Measurements from ENCODE around the gene ULK4.

- no peak for TF ChIP-seq USF2 (IDR thresholded peaks at IDR 0.05; ENCODE audit: borderline replicate concordance, low read depth, low read length)
- TF ChIP-seq, protein P1, sequence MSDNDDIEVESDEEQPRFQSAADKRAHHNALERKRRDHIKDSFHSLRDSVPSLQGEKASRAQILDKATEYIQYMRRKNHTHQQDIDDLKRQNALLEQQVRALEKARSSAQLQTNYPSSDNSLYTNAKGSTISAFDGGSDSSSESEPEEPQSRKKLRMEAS (IDR thresholded peaks at IDR 0.05; ENCODE audit: low read depth), result no peak
- no peak for TF ChIP-seq CTCF (IDR thresholded peaks at IDR 0.05)
- no peak for TF ChIP-seq FOXJ3 (CRISPR knock-in tag; IDR thresholded peaks at IDR 0.05)
- TF ChIP-seq, protein P2, sequence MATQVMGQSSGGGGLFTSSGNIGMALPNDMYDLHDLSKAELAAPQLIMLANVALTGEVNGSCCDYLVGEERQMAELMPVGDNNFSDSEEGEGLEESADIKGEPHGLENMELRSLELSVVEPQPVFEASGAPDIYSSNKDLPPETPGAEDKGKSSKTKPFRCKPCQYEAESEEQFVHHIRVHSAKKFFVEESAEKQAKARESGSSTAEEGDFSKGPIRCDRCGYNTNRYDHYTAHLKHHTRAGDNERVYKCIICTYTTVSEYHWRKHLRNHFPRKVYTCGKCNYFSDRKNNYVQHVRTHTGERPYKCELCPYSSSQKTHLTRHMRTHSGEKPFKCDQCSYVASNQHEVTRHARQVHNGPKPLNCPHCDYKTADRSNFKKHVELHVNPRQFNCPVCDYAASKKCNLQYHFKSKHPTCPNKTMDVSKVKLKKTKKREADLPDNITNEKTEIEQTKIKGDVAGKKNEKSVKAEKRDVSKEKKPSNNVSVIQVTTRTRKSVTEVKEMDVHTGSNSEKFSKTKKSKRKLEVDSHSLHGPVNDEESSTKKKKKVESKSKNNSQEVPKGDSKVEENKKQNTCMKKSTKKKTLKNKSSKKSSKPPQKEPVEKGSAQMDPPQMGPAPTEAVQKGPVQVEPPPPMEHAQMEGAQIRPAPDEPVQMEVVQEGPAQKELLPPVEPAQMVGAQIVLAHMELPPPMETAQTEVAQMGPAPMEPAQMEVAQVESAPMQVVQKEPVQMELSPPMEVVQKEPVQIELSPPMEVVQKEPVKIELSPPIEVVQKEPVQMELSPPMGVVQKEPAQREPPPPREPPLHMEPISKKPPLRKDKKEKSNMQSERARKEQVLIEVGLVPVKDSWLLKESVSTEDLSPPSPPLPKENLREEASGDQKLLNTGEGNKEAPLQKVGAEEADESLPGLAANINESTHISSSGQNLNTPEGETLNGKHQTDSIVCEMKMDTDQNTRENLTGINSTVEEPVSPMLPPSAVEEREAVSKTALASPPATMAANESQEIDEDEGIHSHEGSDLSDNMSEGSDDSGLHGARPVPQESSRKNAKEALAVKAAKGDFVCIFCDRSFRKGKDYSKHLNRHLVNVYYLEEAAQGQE (IDR thresholded peaks at IDR 0.05; ENCODE audit: low read depth, low read length), result no peak
- TF ChIP-seq RFX5 (IDR thresholded peaks at IDR 0.05; ENCODE audit: low read length), result no peak
- TF ChIP-seq NRF1 (IDR thresholded peaks at IDR 0.05; ENCODE audit: low read depth, low read length), result no peak
- no peak for TF ChIP-seq RXRA (IDR thresholded peaks at IDR 0.05; ENCODE audit: borderline replicate concordance, low read depth)
- no peak for TF ChIP-seq MXI1 (IDR thresholded peaks at IDR 0.05; ENCODE audit: low read depth, low read length)
- no peak for TF ChIP-seq POLR2AphosphoS5 (IDR thresholded peaks at IDR 0.05; ENCODE audit: low read depth, low read length)
- no peak for TF ChIP-seq JUND (IDR thresholded peaks at IDR 0.05)
These were observed 438.0 kb downstream of the ULK4 start for GRCh38 chr3:41523897-41524296.
